Measurements from ENCODE around the gene PCNT. TPM values are rescaled to one million over a fixed set of nuclear protein-coding genes. Genes with fewer than 3 reads are reported as not detected.

Gene PCNT
- total and polyA plus RNA-seq, 2 of the 4 experiments (the other 2 are of a cell fraction), result 10.0 to 19.4 TPM

DNA sequence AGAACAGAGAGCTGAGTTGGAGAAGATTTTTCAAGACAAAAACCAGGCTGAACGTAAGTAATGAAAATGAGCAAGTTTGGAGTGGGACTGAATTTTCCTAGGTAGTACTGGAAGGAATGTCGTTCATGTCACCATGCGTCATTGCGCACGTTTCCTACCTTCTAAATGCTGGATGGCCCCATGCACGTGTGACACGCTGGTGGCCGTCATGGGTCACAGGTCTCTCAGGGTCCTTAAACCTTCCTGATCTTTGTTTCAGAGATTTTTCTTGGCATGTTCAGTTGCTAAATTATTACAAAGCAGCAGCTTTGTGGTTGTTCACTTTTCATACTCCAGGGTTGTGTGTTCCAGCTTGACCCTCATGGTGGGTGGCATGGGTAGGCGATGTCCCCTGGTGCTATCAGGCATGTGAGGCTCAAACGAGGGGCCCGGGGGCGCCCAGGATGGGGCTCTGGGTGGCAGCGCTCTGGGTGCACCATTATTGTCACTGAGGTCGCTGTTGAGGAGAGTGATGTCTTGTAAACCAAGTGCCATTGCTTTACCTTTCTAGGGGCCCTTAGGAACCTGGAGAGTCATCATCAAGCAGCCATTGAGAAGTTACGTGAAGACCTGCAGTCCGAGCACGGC lies 25.3 kb downstream of the PCNT start:
- H2AK9ac ChIP-seq (replicated peaks; ENCODE audit: low read depth, low read length, poor library complexity), result no peak overlapping the region
- peaks cover 10 to 30% of the 10 kb centered on the region in 2 experiments for H3K79me1 ChIP-seq (ENCODE audit: low read depth in 1 of 2, low read length in 2 of 2)
- H3K9me1 ChIP-seq (ENCODE audit: insufficient read depth, low read length), result no peaks in the 10 kb centered on the region
- WGBS, 2 experiments (ENCODE audit: extremely low coverage in 2 of 2, insufficient read length in 1 of 2), result 100% methylated on average over 6 of the region's 17 CpGs; no CpG with 5 or more reads in 1 of the 2 experiments
- no peak overlapping the region for H3K4me2 ChIP-seq (ENCODE audit: low read depth, low read length)
- DNase-seq (no peak), ATAC-seq (ENCODE audit: low read depth) (no peak)
- no peaks in the 10 kb centered on the region for H3K4me1 ChIP-seq (ENCODE audit: control insufficient read depth, insufficient read depth, low read length)
- no peak overlapping the region for H2BK15ac ChIP-seq (ENCODE audit: low read depth, low read length)
- H2AK5ac ChIP-seq (ENCODE audit: low read depth, low read length), result no peak overlapping the region
- no peak overlapping the region for H3K9ac ChIP-seq (ENCODE audit: low read depth, low read length)
- ChIA-PET POLR2A (ENCODE audit: unreplicated experiment) (no interaction called here), CTCF (no interaction called here)
- no peak overlapping the region for H4K5ac ChIP-seq (ENCODE audit: low read depth, low read length)
- dilution Hi-C loops (cut with HindIII; ENCODE audit: low sequenced_read_pairs, unreplicated experiment), result no loop called here
- BruUV-seq (replicated peaks), result no TSS peak
- H4K8ac ChIP-seq (ENCODE audit: low read depth in 2 of 2, low read length in 2 of 2), result no peak overlapping the region
- no peak overlapping the region for H2AFZ ChIP-seq (replicated peaks; ENCODE audit: low read length, poor library complexity)
- H3K18ac ChIP-seq (ENCODE audit: low read depth, low read length), result no peak overlapping the region
- no peak overlapping the region for H4K91ac ChIP-seq (ENCODE audit: insufficient read depth, low read depth, low read length)
- no peaks in the 10 kb centered on the region for H3K9me3 ChIP-seq (ENCODE audit: control insufficient read depth, insufficient read depth, low read length)
- no peaks in the 10 kb centered on the region for H3K27me3 ChIP-seq (ENCODE audit: control insufficient read depth, insufficient read depth, low read length)
- no peak overlapping the region for H3K56ac ChIP-seq (ENCODE audit: extremely low read depth, insufficient read depth, low read length)
- TF ChIP-seq RFX5 (IDR thresholded peaks at IDR 0.05; ENCODE audit: low read depth, low read length) (no peak), POLR2A (IDR thresholded peaks at IDR 0.05; ENCODE audit: low read depth, low read length) (no peak), CEBPB (IDR thresholded peaks at IDR 0.05; ENCODE audit: low read depth, low read length) (no peak), MXI1 (IDR thresholded peaks at IDR 0.05; ENCODE audit: borderline replicate concordance, low read depth, low read length) (no peak)
- TF ChIP-seq, protein P1, sequence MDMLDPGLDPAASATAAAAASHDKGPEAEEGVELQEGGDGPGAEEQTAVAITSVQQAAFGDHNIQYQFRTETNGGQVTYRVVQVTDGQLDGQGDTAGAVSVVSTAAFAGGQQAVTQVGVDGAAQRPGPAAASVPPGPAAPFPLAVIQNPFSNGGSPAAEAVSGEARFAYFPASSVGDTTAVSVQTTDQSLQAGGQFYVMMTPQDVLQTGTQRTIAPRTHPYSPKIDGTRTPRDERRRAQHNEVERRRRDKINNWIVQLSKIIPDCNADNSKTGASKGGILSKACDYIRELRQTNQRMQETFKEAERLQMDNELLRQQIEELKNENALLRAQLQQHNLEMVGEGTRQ (IDR thresholded peaks at IDR 0.05; ENCODE audit: low read depth, low read length), result no peak
- no peak overlapping the region for H3K4ac ChIP-seq (ENCODE audit: low read depth, low read length)
- H2BK120ac ChIP-seq (ENCODE audit: low read depth, low read length), result no peak overlapping the region
- H4K20me1 ChIP-seq (ENCODE audit: insufficient read depth, low read length), result no peaks in the 10 kb centered on the region
- H3K4me3 ChIP-seq (ENCODE audit: insufficient read depth, low read depth, low read length), result no peak overlapping the region
- intact Hi-C loops (cut with micrococcal nuclease), result no loop called here
- H2BK20ac ChIP-seq (ENCODE audit: low read depth, low read length), result no peak overlapping the region
- H3K14ac ChIP-seq (replicated peaks; ENCODE audit: low read depth, low read length), result no peak overlapping the region
- no peak overlapping the region for H3K27ac ChIP-seq (ENCODE audit: insufficient read depth, low read length)
- no peak overlapping the region for H2BK5ac ChIP-seq (ENCODE audit: low read depth, low read length, poor library complexity, severe bottlenecking)
- no peak overlapping the region for H3K23ac ChIP-seq (ENCODE audit: low read depth, low read length)
- in situ Hi-C loops (cut with MboI; ENCODE audit: low sequenced_read_pairs), result no loop called here
- peaks cover 70% of the 10 kb centered on the region for H3K36me3 ChIP-seq (ENCODE audit: control insufficient read depth, insufficient read depth, low read length)
